Peyer's patch (tissue), 4 donors: ENCODE measurements around the gene NAP1L5. TPM values are rescaled to one million over a fixed set of nuclear protein-coding genes. Genes with fewer than 3 reads are reported as not detected.

Experiments
- DNase-seq, 3 donors: peaks; one replicate each; pipeline ENCODE4 v3.0.0-alpha.2; 2017 to 2019
- H3K27ac ChIP-seq, 4 donors: fragments of 200-600 bp; sonication (generic); one replicate each; pipeline ENCODE4 v1.5.1; 2016 to 2019
- H3K27me3 ChIP-seq, 2 donors: fragments of 200-600 bp; sonication (generic); one replicate each; pipeline ENCODE4 v1.5.1; 2019
- H3K36me3 ChIP-seq, 3 donors: fragments of 200-600 bp; sonication (generic); one replicate each; pipeline ENCODE4 v1.5.1; 2016 to 2019
- H3K4me1 ChIP-seq, 4 donors: fragments of 200-600 bp; sonication (generic); one replicate each; pipeline ENCODE4 v1.5.1; 2016 to 2019
- H3K4me3 ChIP-seq, 4 donors: fragments of 200-600 bp; sonication (generic); 1 replicate in 3 of 4; 2 replicates in 1 of 4; pipeline ENCODE4 v1.5.1; 2016 to 2019; ENCODE audit warnings: mild to moderate bottlenecking in 1 of 4
- H3K9me3 ChIP-seq, 4 donors: fragments of 200-600 bp; sonication (generic); one replicate each; pipeline ENCODE4 v1.5.1; 2016 to 2019; ENCODE audit warnings: mild to moderate bottlenecking in 1 of 4
- POLR2A ChIP-seq, 2 donors: fragments of 450-650 bp; IDR thresholded peaks; one replicate each; pipeline ENCODE4 v1.5.1; 2017; ENCODE audit warnings: antibody characterized with exemption in 2 of 2, mild to moderate bottlenecking in 2 of 2, moderate library complexity in 2 of 2
- total RNA-seq, 4 donors: library from RNA; depleted of rRNA; stranded (reverse); fragments of >200 nt; gene quantifications; one replicate each; pipeline ENCODE4 v1.1.0, GENCODE V29; 2016
- TF ChIP-seq, protein P1 (sequence below), 6 experiments: fragments of 450-650 bp in 4 of 6; fragments of 200-600 bp in 2 of 6; sonication (generic) in 1 of 6; IDR thresholded peaks; one replicate each; pipeline ENCODE4 v1.5.1; 2017 to 2019; ENCODE audit warnings: antibody characterized with exemption in 6 of 6, mild to moderate bottlenecking in 3 of 6, moderate library complexity in 1 of 6

NAP1L5 gene, protein sequence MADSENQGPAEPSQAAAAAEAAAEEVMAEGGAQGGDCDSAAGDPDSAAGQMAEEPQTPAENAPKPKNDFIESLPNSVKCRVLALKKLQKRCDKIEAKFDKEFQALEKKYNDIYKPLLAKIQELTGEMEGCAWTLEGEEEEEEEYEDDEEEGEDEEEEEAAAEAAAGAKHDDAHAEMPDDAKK
- 1 to 10 TPM in 1 of 4 donors, under 1 TPM in 1, not detected in 2; 0.85 to 2.3 TPM for total RNA-seq

- H3K27ac ChIP-seq: peak within 1 kb of the TSS; percentile 37 to 65 (median 54)
- TF ChIP-seq, protein P1, sequence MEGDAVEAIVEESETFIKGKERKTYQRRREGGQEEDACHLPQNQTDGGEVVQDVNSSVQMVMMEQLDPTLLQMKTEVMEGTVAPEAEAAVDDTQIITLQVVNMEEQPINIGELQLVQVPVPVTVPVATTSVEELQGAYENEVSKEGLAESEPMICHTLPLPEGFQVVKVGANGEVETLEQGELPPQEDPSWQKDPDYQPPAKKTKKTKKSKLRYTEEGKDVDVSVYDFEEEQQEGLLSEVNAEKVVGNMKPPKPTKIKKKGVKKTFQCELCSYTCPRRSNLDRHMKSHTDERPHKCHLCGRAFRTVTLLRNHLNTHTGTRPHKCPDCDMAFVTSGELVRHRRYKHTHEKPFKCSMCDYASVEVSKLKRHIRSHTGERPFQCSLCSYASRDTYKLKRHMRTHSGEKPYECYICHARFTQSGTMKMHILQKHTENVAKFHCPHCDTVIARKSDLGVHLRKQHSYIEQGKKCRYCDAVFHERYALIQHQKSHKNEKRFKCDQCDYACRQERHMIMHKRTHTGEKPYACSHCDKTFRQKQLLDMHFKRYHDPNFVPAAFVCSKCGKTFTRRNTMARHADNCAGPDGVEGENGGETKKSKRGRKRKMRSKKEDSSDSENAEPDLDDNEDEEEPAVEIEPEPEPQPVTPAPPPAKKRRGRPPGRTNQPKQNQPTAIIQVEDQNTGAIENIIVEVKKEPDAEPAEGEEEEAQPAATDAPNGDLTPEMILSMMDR (IDR thresholded peaks at IDR 0.05): no peak
- peak in 1 of 2 donors; percentile 26 for TF ChIP-seq POLR2A (IDR thresholded peaks at IDR 0.05)
- no peaks in the 10 kb centered on the region for H3K27me3 ChIP-seq
- H3K36me3 ChIP-seq: peaks cover 0 to 13% (median 0%) of the 10 kb centered on the region in 3 donors
- no peaks in the 10 kb centered on the region for H3K4me1 ChIP-seq
- H3K4me3 ChIP-seq: peak within 1 kb of the TSS; percentile 49 to 67 (median 58)
- peak; percentile 59 to 86 (median 66) for DNase-seq
- no peaks in the 10 kb centered on the region for H3K9me3 ChIP-seq
These were observed at the start of gene NAP1L5 for GRCh38 chr4:88697588-88698329. Gene NAP1L5, minus strand, starts transcription at chr4:88697829. Its CDS starts 75 bp downstream, at chr4:88697754.

- H3K36me3 ChIP-seq: peaks cover 0 to 76% (median 0%) of the 10 kb centered on the region in 3 donors
These were observed 49.7 kb upstream of the NAP1L5 start for GRCh38 chr4:88747351-88747750.

GRCh38 chr4:88746206-88746605 lies 48.6 kb upstream of the NAP1L5 start:
- peaks cover 0 to 77% (median 0%) of the 10 kb centered on the region in 3 donors for H3K36me3 ChIP-seq
- no peaks in the 10 kb centered on the region for H3K9me3 ChIP-seq
- H3K27me3 ChIP-seq: no peaks in the 10 kb centered on the region
- H3K4me3 ChIP-seq: no peak overlapping the region
- no peak for DNase-seq
- no peak overlapping the region for H3K27ac ChIP-seq
- H3K4me1 ChIP-seq: no peaks in the 10 kb centered on the region
- TF ChIP-seq, protein P1 (IDR thresholded peaks at IDR 0.05): no peak
- no peak for TF ChIP-seq POLR2A (IDR thresholded peaks at IDR 0.05)

More at GRCh38 chr4:88747351-88747750, 49.7 kb upstream of the NAP1L5 start:
- Histone ChIP-seq H3K27me3 (no peaks in the 10 kb centered on the region), H3K4me3 (no peak overlapping the region), H3K9me3 (no peaks in the 10 kb centered on the region), H3K27ac (no peak overlapping the region), H3K4me1 (no peaks in the 10 kb centered on the region)
- no peak for DNase-seq
- TF ChIP-seq, protein P1 (IDR thresholded peaks at IDR 0.05): no peak
- TF ChIP-seq POLR2A (IDR thresholded peaks at IDR 0.05): no peak

GRCh38 chr4:88745581-88746163 lies 48.0 kb upstream of the NAP1L5 start:
- Histone ChIP-seq H3K4me3 (no peak overlapping the region), H3K27me3 (no peaks in the 10 kb centered on the region), H3K4me1 (no peaks in the 10 kb centered on the region), H3K9me3 (no peaks in the 10 kb centered on the region), H3K36me3 (peaks cover 0 to 77% (median 0%) of the 10 kb centered on the region in 3 donors), H3K27ac (no peak overlapping the region)
- no peak for TF ChIP-seq POLR2A (IDR thresholded peaks at IDR 0.05)
- TF ChIP-seq, protein P1 (IDR thresholded peaks at IDR 0.05): no peak
- DNase-seq: no peak

- Histone ChIP-seq H3K27ac (no peak overlapping the region), H3K4me1 (no peaks in the 10 kb centered on the region), H3K27me3 (no peaks in the 10 kb centered on the region), H3K4me3 (no peak overlapping the region), H3K36me3 (peaks cover 0 to 77% (median 0%) of the 10 kb centered on the region in 3 donors), H3K9me3 (no peaks in the 10 kb centered on the region)
- DNase-seq: no peak
- no peak for TF ChIP-seq POLR2A (IDR thresholded peaks at IDR 0.05)
- TF ChIP-seq, protein P1 (IDR thresholded peaks at IDR 0.05): no peak
These were observed 47.5 kb upstream of the NAP1L5 start for GRCh38 chr4:88745175-88745574.
